AG20443 (cell line): Measurements from ENCODE around the gene ASF1B.

ENCODE experiments used
- DNase-seq: peaks from one replicate; pipeline ENCODE4 v3.0.0; 2012; ENCODE audit warnings: low spot score, mixed read lengths

Gene ASF1B

GRCh38 chr19:14110650-14111049 is 25.7 kb downstream of the ASF1B start:
- DNase-seq = no peak

GRCh38 chr19:14107581-14108461 is 28.6 kb downstream of the ASF1B start:
- no peak for DNase-seq

GRCh38 chr19:14106840-14107239 is 29.5 kb downstream of the ASF1B start:
- DNase-seq = no peak

- no peak for DNase-seq
These were observed 30.7 kb downstream of the ASF1B start for GRCh38 chr19:14105680-14106079.

- DNase-seq = no peak
These were observed 33.1 kb downstream of the ASF1B start for GRCh38 chr19:14103310-14103709.

- DNase-seq = no peak
These were observed 33.6 kb downstream of the ASF1B start for GRCh38 chr19:14102756-14103155.

GRCh38 chr19:14102102-14102696 is 34.2 kb downstream of the ASF1B start:
- DNase-seq = no peak

GRCh38 chr19:14101003-14101545 is 35.3 kb downstream of the ASF1B start:
- DNase-seq = no peak

- DNase-seq = peak; percentile 2
These were observed 38.7 kb downstream of the ASF1B start for GRCh38 chr19:14097532-14098151.

GRCh38 chr19:14096272-14096992 is 40.0 kb downstream of the ASF1B start:
- no peak for DNase-seq

GRCh38 chr19:14094854-14095253 is 41.5 kb downstream of the ASF1B start:
- no peak for DNase-seq

- no peak for DNase-seq
These were observed 43.1 kb downstream of the ASF1B start for GRCh38 chr19:14093117-14093823.

GRCh38 chr19:14091813-14092462 is 44.5 kb downstream of the ASF1B start:
- DNase-seq = peak; percentile 18

- DNase-seq = peak; percentile 52
These were observed 45.1 kb downstream of the ASF1B start for GRCh38 chr19:14091081-14091812.

- DNase-seq = peak; percentile 93
These were observed 45.8 kb downstream of the ASF1B start, which contains the start of gene SAMD1 for GRCh38 chr19:14090509-14091080. SAMD1 (minus strand) TSS chr19:14090751.

- DNase-seq = peak; percentile 68
These were observed 46.5 kb downstream of the ASF1B start for GRCh38 chr19:14089662-14090508.

GRCh38 chr19:14089412-14089661 is 47.1 kb downstream of the ASF1B start:
- DNase-seq = peak; percentile 4

GRCh38 chr19:14088634-14089411 is 47.6 kb downstream of the ASF1B start:
- DNase-seq = no peak
